Right atrium auricular region (tissue), 2 donors: ENCODE measurements around the gene KANSL3. TPM values are rescaled to one million over a fixed set of nuclear protein-coding genes. Genes with fewer than 3 reads are reported as not detected.

Experiments
- DNase-seq: peaks from one replicate; pipeline ENCODE4 v3.0.0-alpha.2; 2019; ENCODE audit warnings: low spot score
- H3K27ac ChIP-seq, 2 donors: fragments of 200-600 bp; sonication (generic); 1 replicate in 1 of 2; 2 replicates in 1 of 2; pipeline ENCODE4 v1.5.1; 2016 to 2019
- H3K27me3 ChIP-seq, 2 donors: fragments of 200-600 bp; sonication (generic); one replicate each; pipeline versions ENCODE4 v1.5.1 to v1.6.0; 2017 to 2019
- H3K36me3 ChIP-seq: fragments of 200-600 bp; sonication (generic); one replicate; pipeline ENCODE4 v1.5.1; 2016
- H3K4me1 ChIP-seq, 2 donors: fragments of 200-600 bp; sonication (generic); one replicate each; pipeline versions ENCODE4 v1.5.1 to v1.6.0; 2017 to 2019
- H3K4me3 ChIP-seq, 2 donors: fragments of 200-600 bp; sonication (generic); 1 replicate in 1 of 2; 2 replicates in 1 of 2; pipeline ENCODE4 v1.5.1; 2017 to 2019; ENCODE audit warnings: mild to moderate bottlenecking in 1 of 2, moderate library complexity in 1 of 2
- H3K9me3 ChIP-seq, 2 donors: fragments of 200-600 bp; sonication (generic); one replicate each; pipeline ENCODE4 v1.5.1; 2019
- total RNA-seq, 2 donors: library from RNA; depleted of rRNA; stranded (reverse); fragments of >200 nt; gene quantifications; one replicate each; pipeline ENCODE4 v1.1.0, GENCODE V29; 2016
- TF ChIP-seq, protein P1 (sequence below), 2 donors: fragments of 200-600 bp; sonication (generic); IDR thresholded peaks; one replicate each; pipeline ENCODE4 v1.5.1; 2019; ENCODE audit warnings: antibody characterized with exemption in 2 of 2

KANSL3 gene
- total RNA-seq, 2 donors from 2014 or later = 27.3 to 29.4 TPM

DNA sequence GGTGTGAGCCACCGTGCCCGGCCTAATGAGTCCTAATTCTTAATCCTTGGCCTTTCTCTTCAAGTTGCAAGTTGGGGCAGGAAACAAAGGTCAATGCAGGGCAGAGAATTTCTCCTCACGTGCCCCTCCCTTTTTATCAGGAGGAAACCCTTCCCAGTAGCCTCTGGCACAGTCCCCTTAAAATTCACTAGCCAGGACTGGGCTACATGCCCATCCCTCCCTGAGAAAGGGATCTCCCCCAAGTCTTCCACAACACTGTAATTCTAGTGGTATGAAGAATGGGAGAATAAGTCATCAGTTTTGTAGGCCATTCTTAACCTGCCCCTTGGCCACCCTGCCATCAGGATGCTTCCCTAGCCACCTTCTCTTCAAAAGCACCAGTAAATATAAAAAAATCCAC is 59.4 kb downstream of the KANSL3 start:
- H3K4me1 ChIP-seq = no peaks in the 10 kb centered on the region
- H3K36me3 ChIP-seq = no peaks in the 10 kb centered on the region
- DNase-seq = no peak
- no peaks in the 10 kb centered on the region for H3K27me3 ChIP-seq
- no peak overlapping the region for H3K27ac ChIP-seq
- no peak overlapping the region for H3K4me3 ChIP-seq
- H3K9me3 ChIP-seq = no peaks in the 10 kb centered on the region
- TF ChIP-seq, protein P1, sequence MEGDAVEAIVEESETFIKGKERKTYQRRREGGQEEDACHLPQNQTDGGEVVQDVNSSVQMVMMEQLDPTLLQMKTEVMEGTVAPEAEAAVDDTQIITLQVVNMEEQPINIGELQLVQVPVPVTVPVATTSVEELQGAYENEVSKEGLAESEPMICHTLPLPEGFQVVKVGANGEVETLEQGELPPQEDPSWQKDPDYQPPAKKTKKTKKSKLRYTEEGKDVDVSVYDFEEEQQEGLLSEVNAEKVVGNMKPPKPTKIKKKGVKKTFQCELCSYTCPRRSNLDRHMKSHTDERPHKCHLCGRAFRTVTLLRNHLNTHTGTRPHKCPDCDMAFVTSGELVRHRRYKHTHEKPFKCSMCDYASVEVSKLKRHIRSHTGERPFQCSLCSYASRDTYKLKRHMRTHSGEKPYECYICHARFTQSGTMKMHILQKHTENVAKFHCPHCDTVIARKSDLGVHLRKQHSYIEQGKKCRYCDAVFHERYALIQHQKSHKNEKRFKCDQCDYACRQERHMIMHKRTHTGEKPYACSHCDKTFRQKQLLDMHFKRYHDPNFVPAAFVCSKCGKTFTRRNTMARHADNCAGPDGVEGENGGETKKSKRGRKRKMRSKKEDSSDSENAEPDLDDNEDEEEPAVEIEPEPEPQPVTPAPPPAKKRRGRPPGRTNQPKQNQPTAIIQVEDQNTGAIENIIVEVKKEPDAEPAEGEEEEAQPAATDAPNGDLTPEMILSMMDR (IDR thresholded peaks at IDR 0.05) = no peak

DNA sequence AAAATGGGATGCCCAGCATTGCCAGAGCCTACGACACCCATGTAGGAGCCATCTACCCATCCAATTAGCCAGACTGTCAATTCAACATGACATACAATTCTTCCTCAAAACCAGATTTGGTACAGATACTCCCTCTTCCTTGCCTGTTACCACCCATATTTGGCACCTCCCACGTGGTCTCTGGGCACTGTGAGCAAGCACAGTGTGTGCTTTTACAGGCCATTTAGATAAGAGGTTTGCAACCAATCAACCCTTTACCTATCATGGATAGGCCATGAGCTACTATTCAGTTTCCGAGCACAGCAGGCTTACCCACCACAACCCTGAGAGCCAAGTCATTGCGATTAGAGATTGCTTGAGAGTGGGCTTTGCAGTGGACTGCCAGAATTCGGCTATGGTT is 60.6 kb downstream of the KANSL3 start:
- Histone ChIP-seq H3K27ac (no peak overlapping the region), H3K9me3 (no peaks in the 10 kb centered on the region), H3K4me3 (no peak overlapping the region), H3K4me1 (no peaks in the 10 kb centered on the region), H3K36me3 (no peaks in the 10 kb centered on the region), H3K27me3 (no peaks in the 10 kb centered on the region)
- TF ChIP-seq, protein P1 (IDR thresholded peaks at IDR 0.05) = no peak
- DNase-seq = no peak

- Histone ChIP-seq H3K9me3 (no peaks in the 10 kb centered on the region), H3K4me1 (no peaks in the 10 kb centered on the region), H3K4me3 (no peak overlapping the region), H3K27ac (no peak overlapping the region), H3K27me3 (no peaks in the 10 kb centered on the region), H3K36me3 (no peaks in the 10 kb centered on the region)
- TF ChIP-seq, protein P1 (IDR thresholded peaks at IDR 0.05) = no peak
- DNase-seq = no peak
Measured at GRCh38 chr2:96575785-96576456, 62.2 kb downstream of the KANSL3 start.

DNA sequence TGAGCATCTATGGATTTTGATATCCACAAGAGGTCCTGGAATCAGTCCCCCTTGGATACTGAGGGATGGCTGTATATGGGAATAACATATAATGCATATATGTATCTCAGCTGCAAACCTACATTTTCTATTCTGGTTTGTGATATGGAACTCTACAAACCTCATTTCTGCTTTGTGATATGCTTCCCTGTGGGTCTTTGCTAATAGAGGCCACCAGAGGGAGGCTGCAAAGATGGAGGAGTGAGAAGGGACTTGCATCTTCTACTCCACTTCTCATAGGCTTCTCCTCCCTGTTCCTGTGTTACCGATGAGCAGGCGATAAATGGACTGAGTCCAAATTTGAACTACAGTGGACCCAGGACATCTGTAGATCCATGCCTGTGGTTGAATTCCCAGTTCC is 63.7 kb downstream of the KANSL3 start:
- H3K4me3 ChIP-seq = no peak overlapping the region
- TF ChIP-seq, protein P1 (IDR thresholded peaks at IDR 0.05) = no peak
- H3K36me3 ChIP-seq = no peaks in the 10 kb centered on the region
- H3K27me3 ChIP-seq = no peaks in the 10 kb centered on the region
- H3K27ac ChIP-seq = no peak overlapping the region
- H3K4me1 ChIP-seq = no peaks in the 10 kb centered on the region
- H3K9me3 ChIP-seq = no peaks in the 10 kb centered on the region
- DNase-seq = no peak

DNA sequence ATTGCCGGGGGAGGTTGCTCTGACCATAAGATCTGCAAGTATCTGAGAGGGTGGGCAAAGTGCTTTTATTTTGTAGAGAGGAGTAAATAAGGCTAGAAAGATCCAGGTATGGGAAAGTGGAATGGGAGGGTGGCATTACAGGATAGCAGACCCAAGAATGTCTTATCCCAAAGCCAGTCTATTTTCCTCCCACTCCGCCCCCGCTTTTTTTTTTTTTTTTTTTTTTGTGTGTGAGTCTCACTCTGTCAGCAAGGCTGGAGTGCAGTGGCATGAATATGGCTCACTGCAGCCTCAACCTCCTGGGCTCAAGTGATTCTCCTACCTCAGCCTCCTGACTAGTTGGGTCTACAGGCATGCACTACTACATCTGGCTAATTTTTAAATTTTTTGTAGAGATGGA is 70.0 kb downstream of the KANSL3 start:
- Histone ChIP-seq H3K36me3 (no peaks in the 10 kb centered on the region), H3K27ac (no peak overlapping the region), H3K4me1 (no peaks in the 10 kb centered on the region), H3K9me3 (no peaks in the 10 kb centered on the region), H3K4me3 (no peak overlapping the region), H3K27me3 (no peaks in the 10 kb centered on the region)
- no peak for DNase-seq
- TF ChIP-seq, protein P1 (IDR thresholded peaks at IDR 0.05) = no peak

DNA sequence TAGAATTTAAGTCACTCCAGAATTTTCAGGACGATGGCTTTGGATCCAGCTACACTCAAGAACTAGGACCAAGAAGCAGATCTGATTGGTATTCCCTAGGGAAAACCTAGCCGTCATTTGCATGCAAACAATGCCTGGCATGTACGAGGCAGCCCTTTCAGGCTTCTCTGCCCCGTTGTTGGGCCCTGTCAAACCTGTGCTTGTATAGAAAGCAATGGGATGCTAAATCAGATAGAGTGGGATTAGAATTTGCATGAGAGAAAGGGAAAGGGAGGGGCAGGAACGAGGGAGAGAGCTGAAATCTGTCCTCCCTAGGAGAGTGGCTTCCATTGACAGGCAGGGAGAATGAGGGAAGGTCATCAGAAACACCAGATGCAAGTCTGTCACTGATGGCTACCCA is 73.0 kb downstream of the KANSL3 start:
- no peak overlapping the region for H3K27ac ChIP-seq
- H3K27me3 ChIP-seq = no peaks in the 10 kb centered on the region
- no peaks in the 10 kb centered on the region for H3K4me1 ChIP-seq
- H3K9me3 ChIP-seq = no peaks in the 10 kb centered on the region
- H3K4me3 ChIP-seq = no peak overlapping the region
- TF ChIP-seq, protein P1 (IDR thresholded peaks at IDR 0.05) = no peak
- DNase-seq = no peak
- H3K36me3 ChIP-seq = no peaks in the 10 kb centered on the region
